K562 (cell line): Measurements from ENCODE around the gene SCMH1. TPM values are rescaled to one million over a fixed set of nuclear protein-coding genes. Genes with fewer than 3 reads are reported as not detected.

ENCODE experiments used
- ARHGAP35 ChIP-seq: fragments of 450-650 bp; IDR thresholded peaks from 2 replicates; pipeline ENCODE4 v1.6.1; 2018; ENCODE audit not compliant: partially characterized antibody
- E2F3 ChIP-seq: fragments of 250-450 bp; sonication (Bioruptor Pico); IDR thresholded peaks from 2 replicates; pipeline ENCODE4 v1.4.0; 2020; ENCODE audit warnings: mild to moderate bottlenecking
- E2F4 ChIP-seq: sonication (generic); formaldehyde crosslinking; IDR thresholded peaks from 2 replicates; pipeline ENCODE4 v1.8.0; 2022; ENCODE audit warnings: mild to moderate bottlenecking, low read depth, missing genetic modification reagents
- ETV5 ChIP-seq: sonication (generic); formaldehyde crosslinking; IDR thresholded peaks from 2 replicates; pipeline ENCODE4 v1.4.0; 2020; ENCODE audit warnings: low read depth, mild to moderate bottlenecking, missing genetic modification reagents
- ETV6 ChIP-seq, 3 experiments: fragments of 150-350 bp in 1 of 3; sonication (generic) in 1 of 3; formaldehyde crosslinking in 1 of 3; IDR thresholded peaks; 2 replicates each; pipeline versions ENCODE4 v1.6.1 to v1.8.0; 2014 to 2022; ENCODE audit warnings: borderline replicate concordance in 2 of 3, low read depth in 2 of 3, antibody characterized with exemption in 1 of 3, low read length in 1 of 3, mild to moderate bottlenecking in 1 of 3, missing genetic modification reagents in 1 of 3
- HNRNPL ChIP-seq: fragments of 200-400 bp; formaldehyde crosslinking; IDR thresholded peaks from 2 replicates; pipeline ENCODE4 v1.6.1; 2017; ENCODE audit warnings: low read depth, mild to moderate bottlenecking, low read length
- IRF1 ChIP-seq: sonication (generic); formaldehyde crosslinking; IDR thresholded peaks from 2 replicates; pipeline ENCODE4 v1.8.0; 2022; ENCODE audit warnings: missing genetic modification reagents, mild to moderate bottlenecking, borderline replicate concordance
- MTA1 ChIP-seq: fragments of 450-650 bp; IDR thresholded peaks from 2 replicates; pipeline ENCODE4 v1.6.1; 2017; ENCODE audit warnings: borderline replicate concordance
- NBN ChIP-seq: fragments of 450-650 bp; IDR thresholded peaks from 2 replicates; pipeline ENCODE4 v1.6.1; 2016; ENCODE audit warnings: low read depth, mild to moderate bottlenecking
- NELFE ChIP-seq: IDR thresholded peaks from 2 replicates; pipeline ENCODE4 v1.6.1; 2011; ENCODE audit warnings: mild to moderate bottlenecking; ENCODE audit not compliant: insufficient read depth, insufficient read length
- NEUROD1 ChIP-seq: fragments of 150-350 bp; IDR thresholded peaks from 2 replicates; pipeline ENCODE4 v1.6.1; 2014; ENCODE audit warnings: borderline replicate concordance, low read length, low read depth; ENCODE audit not compliant: partially characterized antibody
- NFE2 ChIP-seq: IDR thresholded peaks from 2 replicates; pipeline ENCODE4 v1.6.1; 2014; ENCODE audit warnings: antibody characterized with exemption, low read depth
- NR3C1 ChIP-seq: sonication (generic); formaldehyde crosslinking; IDR thresholded peaks from 2 replicates; pipeline ENCODE4 v1.8.1; 2022; ENCODE audit warnings: missing genetic modification reagents
- POLR3A ChIP-seq: IDR thresholded peaks from 2 replicates; pipeline ENCODE4 v1.6.1; 2011; ENCODE audit warnings: borderline replicate concordance, mild to moderate bottlenecking, moderate library complexity; ENCODE audit not compliant: insufficient read length, insufficient read depth; ENCODE audit errors: extremely low read depth
- RHOXF2B ChIP-seq: fragments of 250-450 bp; sonication (Bioruptor Pico); conservative IDR thresholded peaks from 2 replicates; pipeline ENCODE4 v1.5.1; 2021
- SPI1 ChIP-seq: IDR thresholded peaks from 2 replicates; pipeline ENCODE4 v1.6.1; 2011; ENCODE audit warnings: low read depth, low read length, control low read depth, borderline replicate concordance
- U2AF2 ChIP-seq: fragments of 200-400 bp; formaldehyde crosslinking; optimal IDR thresholded peaks from 2 replicates; pipeline ENCODE3; 2017; ENCODE audit warnings: low read depth, mild to moderate bottlenecking, low read length
- ZBED1 ChIP-seq: IDR thresholded peaks from 2 replicates; pipeline ENCODE4 v1.6.1; 2014
- ZNF12 ChIP-seq: sonication (generic); formaldehyde crosslinking; IDR thresholded peaks from 2 replicates; pipeline ENCODE4 v1.4.0; 2020; ENCODE audit warnings: mild to moderate bottlenecking, missing genetic modification reagents
- ZNF175 ChIP-seq: fragments of 200-800 bp; sonication (Bioruptor generic); IDR thresholded peaks from 2 replicates; pipeline ENCODE4 v1.6.1; 2016; ENCODE audit warnings: low read depth, mild to moderate bottlenecking, missing genetic modification characterization, missing compliant biosample characterization
- ZNF280A ChIP-seq: fragments of 450-650 bp; IDR thresholded peaks from 2 replicates; pipeline ENCODE4 v1.6.1; 2018; ENCODE audit warnings: mild to moderate bottlenecking, low read depth; ENCODE audit not compliant: partially characterized antibody
- ZNF282 ChIP-seq: sonication (generic); formaldehyde crosslinking; IDR thresholded peaks from 2 replicates; pipeline ENCODE4 v1.8.1; 2023; ENCODE audit warnings: missing genetic modification reagents
- ZNF695 ChIP-seq: fragments of 450-650 bp; formaldehyde crosslinking; IDR thresholded peaks from 2 replicates; pipeline ENCODE4 v1.4.0; 2020; ENCODE audit warnings: mild to moderate bottlenecking, moderate library complexity
- ZZZ3 ChIP-seq: fragments of 450-650 bp; IDR thresholded peaks from 2 replicates; pipeline ENCODE4 v1.6.1; 2016; ENCODE audit warnings: antibody characterized with exemption, mild to moderate bottlenecking, moderate library complexity
- polyA plus RNA-seq, 8 experiments: library from polyadenylated mRNA; depleted of rRNA in 4 of 8; stranded (reverse) in 5 of 8; unstranded in 3 of 8; fragments of >200 nt; fragmentation: Nextera tagmentation in 2 of 8; fragmentation: Illumina TruSeq in 1 of 8; extraction: Ambion mirVana in 2 of 8; extraction: Trizol in 1 of 8; gene quantifications; 2 replicates each; pipeline versions ENCODE4 v1.2.1 to v1.2.3, GENCODE V29; 2011 to 2014; ENCODE audit warnings: inconsistent platforms in 1 of 8, missing spikeins in 1 of 8
- total RNA-seq, 7 experiments: library from RNA; depleted of rRNA in 6 of 7; stranded (reverse); fragments of >200 nt in 6 of 7; fragmentation: Illumina TruSeq in 2 of 7; extraction: Trizol in 2 of 7; gene quantifications; 2 replicates each; pipeline versions ENCODE4 v1.2.1 to v1.2.3, GENCODE V29; 2011 to 2021; ENCODE audit warnings: low replicate concordance in 1 of 7
- TF ChIP-seq, protein P1 (sequence below): fragments of 450-650 bp; formaldehyde crosslinking; IDR thresholded peaks from 2 replicates; pipeline ENCODE4 v1.4.0; 2022; ENCODE audit warnings: missing genetic modification characterization

Gene SCMH1
- total and polyA plus RNA-seq, 9 of the 15 experiments (the other 6 are each of a cell fraction or from before 2014, with no cell fraction given), result 8.5 to 37.0 (median 26.8) TPM

DNA sequence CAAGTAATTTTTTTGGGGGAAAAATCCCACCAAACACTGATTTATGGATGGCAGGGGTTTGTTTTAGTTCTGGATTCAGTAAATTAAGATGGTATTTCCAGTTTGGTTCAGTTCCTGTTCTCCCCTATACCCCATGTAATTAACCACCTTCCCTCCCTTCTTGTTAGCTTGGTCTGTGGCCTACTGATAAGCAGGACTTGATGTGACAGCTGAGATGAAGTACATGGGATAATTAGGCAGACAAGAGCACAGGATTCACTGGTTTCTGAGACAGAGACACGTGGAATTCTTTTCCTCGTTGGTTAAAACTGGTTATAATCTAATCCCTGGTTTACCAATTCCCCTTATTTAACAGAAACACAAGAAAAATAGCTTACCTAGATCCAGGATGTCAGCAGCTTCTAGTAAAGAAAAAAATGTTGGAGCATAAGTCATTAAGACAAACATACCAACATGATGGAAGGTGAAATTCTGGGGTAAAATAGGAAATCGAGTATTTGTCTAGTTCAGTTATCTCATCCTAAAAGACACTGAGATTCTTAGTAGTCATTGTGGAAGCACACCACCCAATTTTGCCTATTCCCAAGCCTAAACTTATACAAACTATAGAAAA is 81.5 kb downstream of the SCMH1 start (continued):
- TF ChIP-seq ZNF175, result peak; percentile 85; the same call in 1 of the 2 replicates
- TF ChIP-seq E2F3 (CRISPR knock-in tag), result no peak
- no peak for TF ChIP-seq NFE2
- peak; percentile 83 for TF ChIP-seq SPI1
- TF ChIP-seq ZZZ3, result no peak
- TF ChIP-seq HNRNPL, result no peak
- no peak for TF ChIP-seq ZNF280A
- no peak for TF ChIP-seq ZNF12 (CRISPR knock-in tag)
- TF ChIP-seq U2AF2, result no peak
- TF ChIP-seq ETV5 (CRISPR knock-in tag), result peak; percentile 41; the same call in 1 of the 2 replicates
- peak; percentile 55; the same call in 1 of the 2 replicates for TF ChIP-seq ZBED1
- TF ChIP-seq NBN, result peak; percentile 74; the same call in 1 of the 2 replicates
- TF ChIP-seq RHOXF2B (CRISPR knock-in tag), result no peak
- TF ChIP-seq ETV6 (IDR thresholded peaks at IDR 0.05; ENCODE audit: borderline replicate concordance in 1 of 2, low read depth in 2 of 2, low read length in 1 of 2), result peak in 1 of 2 experiments; percentile 40; a peak in 1 of 4 replicates
- TF ChIP-seq ETV6 (CRISPR knock-in tag; IDR thresholded peaks at IDR 0.05; ENCODE audit: borderline replicate concordance), result no peak
- peak; percentile 63; the same call in 1 of the 2 replicates for TF ChIP-seq MTA1
- no peak for TF ChIP-seq NELFE
- TF ChIP-seq, protein P1, sequence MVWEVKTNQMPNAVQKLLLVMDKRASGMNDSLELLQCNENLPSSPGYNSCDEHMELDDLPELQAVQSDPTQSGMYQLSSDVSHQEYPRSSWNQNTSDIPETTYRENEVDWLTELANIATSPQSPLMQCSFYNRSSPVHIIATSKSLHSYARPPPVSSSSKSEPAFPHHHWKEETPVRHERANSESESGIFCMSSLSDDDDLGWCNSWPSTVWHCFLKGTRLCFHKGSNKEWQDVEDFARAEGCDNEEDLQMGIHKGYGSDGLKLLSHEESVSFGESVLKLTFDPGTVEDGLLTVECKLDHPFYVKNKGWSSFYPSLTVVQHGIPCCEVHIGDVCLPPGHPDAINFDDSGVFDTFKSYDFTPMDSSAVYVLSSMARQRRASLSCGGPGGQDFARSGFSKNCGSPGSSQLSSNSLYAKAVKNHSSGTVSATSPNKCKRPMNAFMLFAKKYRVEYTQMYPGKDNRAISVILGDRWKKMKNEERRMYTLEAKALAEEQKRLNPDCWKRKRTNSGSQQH, result no peak
- TF ChIP-seq NEUROD1, result peak; percentile 78
- no peak for TF ChIP-seq POLR3A
- TF ChIP-seq IRF1 (CRISPR knock-in tag), result no peak
- TF ChIP-seq NR3C1 (CRISPR knock-in tag), result no peak
- TF ChIP-seq E2F4 (CRISPR knock-in tag), result no peak
- TF ChIP-seq ZNF282, result no peak
- TF ChIP-seq ZNF695 (CRISPR knock-in tag), result no peak
- TF ChIP-seq ARHGAP35, result no peak
